Jurkat, Clone E6-1 (cell line): Measurements from ENCODE around the gene APOBEC3H.

Experiments used
- DNase-seq: peaks from one replicate; pipeline ENCODE4 v3.0.0-alpha.2; 2011; ENCODE audit warnings: low read depth, low spot score
- H3K4me3 ChIP-seq: 2 replicates; pipeline ENCODE4 v1.5.1; 2011; ENCODE audit warnings: mild to moderate bottlenecking, low read length, control low read depth, moderate library complexity

Gene APOBEC3H

DNA sequence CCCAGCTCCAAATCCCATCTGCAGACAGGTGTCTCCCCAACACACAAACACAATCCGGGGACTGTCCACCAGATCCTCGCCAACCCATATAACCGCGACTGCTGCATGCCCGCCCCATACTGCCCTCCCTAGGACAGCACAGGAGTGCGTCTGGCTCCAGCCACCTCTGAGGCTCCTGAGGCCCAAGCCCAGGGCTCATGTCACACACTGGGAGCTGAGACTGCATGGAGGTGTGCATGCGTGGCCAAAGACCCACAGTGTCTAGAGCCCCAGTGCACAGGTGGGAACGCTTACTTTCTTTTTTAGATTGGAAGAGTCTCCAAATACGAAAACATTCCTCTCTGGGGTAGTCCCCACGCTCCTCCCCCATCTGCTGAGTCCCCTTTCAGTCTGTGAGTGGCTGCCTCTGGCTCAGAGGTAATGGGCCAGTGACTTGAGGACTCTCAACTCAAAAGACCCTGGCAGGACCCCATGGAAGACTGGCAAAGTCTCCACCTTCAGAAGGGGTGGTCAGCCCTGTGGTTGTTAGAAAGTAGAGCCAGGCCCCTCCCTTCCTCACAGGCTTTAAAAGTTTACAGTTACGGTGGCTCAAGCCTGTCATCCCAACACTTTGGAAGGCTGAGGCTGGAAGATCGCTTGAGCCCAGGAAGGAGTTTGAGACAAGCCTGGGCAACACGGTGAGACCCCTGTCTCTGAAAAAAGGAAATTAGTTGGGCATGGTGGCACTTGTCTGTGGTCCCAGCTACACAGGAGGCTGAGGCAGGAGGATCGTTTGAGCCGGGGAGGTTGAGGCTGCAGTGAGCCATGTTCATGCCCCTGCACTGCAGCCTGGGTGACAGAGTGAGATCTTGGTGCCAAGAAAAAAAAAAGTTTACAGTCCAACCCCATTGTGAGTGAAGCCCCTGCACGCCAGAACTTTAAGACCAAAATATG is 53.1 kb downstream of the APOBEC3H start:
- H3K4me3 ChIP-seq: no peak overlapping the region
- DNase-seq: no peak

DNA sequence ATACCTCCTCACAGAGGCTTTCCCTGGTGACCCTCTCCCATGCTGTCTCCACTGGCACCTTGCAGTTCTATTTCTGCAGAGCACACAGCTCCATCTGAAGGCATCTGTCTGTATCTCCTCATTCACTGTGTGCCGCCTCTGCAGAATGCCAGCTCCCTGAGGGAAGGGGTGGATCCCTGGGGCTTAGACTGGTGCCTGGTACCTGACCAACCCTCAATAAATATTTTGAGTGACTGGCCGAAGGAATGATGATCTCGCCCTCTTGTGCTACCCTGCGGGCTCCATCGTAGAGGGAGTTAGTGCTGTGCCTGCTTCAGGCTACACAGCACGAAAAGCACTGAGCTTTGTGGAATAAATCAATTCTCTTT is 53.8 kb downstream of the APOBEC3H start:
- no peak overlapping the region for H3K4me3 ChIP-seq
- no peak for DNase-seq

- H3K4me3 ChIP-seq: peak overlapping the region; percentile 58
- no peak for DNase-seq
Observed at GRCh38 chr22:39151329-39151975, 54.4 kb downstream of the APOBEC3H start.

GRCh38 chr22:39152024-39152510 is 55.0 kb downstream of the APOBEC3H start:
- no peak for DNase-seq
- peak overlapping the region; percentile 58 for H3K4me3 ChIP-seq

DNA sequence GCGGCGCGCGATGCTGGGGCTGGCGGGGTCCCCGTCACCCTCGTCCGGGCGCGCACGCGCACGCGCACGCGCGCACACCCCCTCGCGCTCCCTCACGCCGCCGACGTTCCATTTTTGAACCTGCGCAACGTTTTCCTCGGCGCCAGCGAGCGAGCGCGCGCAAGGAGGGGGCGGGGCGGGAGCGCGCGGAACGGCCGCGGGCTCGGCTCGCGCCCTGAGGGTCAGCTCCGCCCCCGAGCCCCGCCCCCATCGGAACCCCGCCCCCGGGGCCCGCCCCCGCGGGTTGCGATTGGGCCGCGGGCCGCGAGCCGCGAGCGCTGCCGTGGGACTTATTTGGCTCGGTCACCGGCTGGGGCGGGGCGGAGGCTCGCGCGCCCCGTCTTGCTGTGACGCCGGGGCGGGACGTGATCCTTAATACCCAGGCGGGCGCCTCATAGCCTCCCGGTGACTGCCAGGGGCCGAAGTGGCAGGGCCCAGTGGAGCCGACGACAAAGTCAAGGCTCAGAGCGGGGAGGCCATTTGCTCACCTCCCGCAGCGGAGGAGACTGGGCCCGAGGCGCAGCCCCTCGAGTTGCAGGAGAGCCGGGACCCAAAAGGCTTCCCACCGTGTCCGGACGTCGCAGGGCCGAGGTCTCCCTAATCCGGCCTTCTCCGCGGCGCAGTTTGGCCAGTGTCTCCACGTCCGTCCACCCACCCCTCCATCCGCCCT is 55.6 kb downstream of the APOBEC3H start, which contains the start of gene CBX7:
Gene CBX7 (minus strand): TSS at position 170 of the 709 bp plus-strand sequence. CDS start 236 bp downstream, outside the sequence.
- peak; percentile 77 for DNase-seq
- peak within 1 kb of the TSS; percentile 63 for H3K4me3 ChIP-seq

DNA sequence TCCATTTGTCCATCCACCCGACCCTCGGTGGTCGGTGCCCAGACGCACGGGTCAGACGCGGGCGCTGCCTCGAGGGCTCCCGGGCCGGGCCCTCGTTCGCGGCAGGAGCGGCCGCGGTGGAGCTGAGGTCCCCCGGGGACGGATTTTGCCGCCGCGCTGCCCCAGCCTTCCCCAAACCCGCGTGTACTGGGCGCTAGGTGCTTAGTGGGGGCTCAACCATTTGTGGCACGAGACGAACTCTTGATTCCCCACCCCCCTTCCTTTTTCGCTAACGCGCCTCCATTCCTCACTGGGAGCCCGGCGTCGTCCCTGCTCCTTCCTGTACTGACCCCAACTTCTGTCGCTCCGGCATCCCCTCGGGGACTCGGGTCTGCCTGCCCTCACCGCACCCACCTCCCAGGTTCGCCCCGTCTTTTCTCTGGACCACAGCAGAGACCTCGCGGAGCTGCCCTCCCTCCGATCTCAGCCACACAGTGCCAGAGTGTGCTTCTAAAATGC is 56.2 kb downstream of the APOBEC3H start:
- H3K4me3 ChIP-seq: peak overlapping the region; percentile 63
- no peak for DNase-seq
